ENCODE measurements around the gene PRCC. TPM values are rescaled to one million over a fixed set of nuclear protein-coding genes. Genes with fewer than 3 reads are reported as not detected.
A peak's percentile ranks its signal among the peaks of the same experiment; 100 is the strongest.

The PRCC gene
- total and polyA plus RNA-seq, 2 of the 13 experiments (the other 11 are each of a cell fraction or from before 2014, with no cell fraction given) = 24.2 to 40.5 TPM

DNA sequence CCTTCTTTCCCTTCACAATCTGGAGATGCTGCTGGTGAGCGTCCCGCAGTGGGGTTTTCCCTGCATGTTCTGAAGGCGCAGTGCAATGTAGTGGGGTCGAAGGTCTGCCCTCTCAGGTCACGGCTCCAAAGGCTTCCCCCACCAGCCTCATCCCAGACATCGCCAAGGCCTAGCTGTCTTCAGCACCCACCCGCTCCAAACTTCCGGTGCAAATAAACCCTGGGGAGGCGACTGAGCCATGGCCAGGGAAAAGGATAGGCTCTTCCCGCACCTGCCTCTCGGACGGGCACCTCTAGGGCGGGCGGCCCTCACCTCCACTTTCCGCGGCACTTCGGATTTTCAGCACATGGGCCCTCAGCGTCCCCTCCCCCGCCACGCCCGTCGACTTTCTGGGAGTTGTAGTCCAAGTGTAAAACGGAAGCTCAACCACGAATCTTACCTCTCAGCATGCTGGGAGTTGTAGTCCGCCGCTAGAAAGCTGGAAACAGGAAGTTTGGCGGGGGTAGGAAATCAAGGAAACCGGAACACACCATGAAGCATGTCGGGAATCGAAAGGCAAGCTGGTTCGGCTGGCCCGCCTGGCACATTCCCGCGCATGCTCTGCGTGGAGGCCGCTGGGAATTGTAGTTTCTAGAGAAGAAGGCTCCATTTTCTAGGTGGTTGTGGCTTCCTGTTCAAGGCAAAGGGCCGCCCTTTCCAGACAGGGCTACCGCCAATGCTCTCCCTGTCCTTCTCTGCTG, 26.4 kb upstream of the PRCC start, which contains the start of gene MRPL24 (continued):
- TF ChIP-seq, protein P1, sequence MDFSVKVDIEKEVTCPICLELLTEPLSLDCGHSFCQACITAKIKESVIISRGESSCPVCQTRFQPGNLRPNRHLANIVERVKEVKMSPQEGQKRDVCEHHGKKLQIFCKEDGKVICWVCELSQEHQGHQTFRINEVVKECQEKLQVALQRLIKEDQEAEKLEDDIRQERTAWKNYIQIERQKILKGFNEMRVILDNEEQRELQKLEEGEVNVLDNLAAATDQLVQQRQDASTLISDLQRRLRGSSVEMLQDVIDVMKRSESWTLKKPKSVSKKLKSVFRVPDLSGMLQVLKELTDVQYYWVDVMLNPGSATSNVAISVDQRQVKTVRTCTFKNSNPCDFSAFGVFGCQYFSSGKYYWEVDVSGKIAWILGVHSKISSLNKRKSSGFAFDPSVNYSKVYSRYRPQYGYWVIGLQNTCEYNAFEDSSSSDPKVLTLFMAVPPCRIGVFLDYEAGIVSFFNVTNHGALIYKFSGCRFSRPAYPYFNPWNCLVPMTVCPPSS (IDR thresholded peaks at IDR 0.05) = no peak
- TF ChIP-seq ZNF7 (CRISPR knock-in tag; IDR thresholded peaks at IDR 0.05) (no peak), NFYC (CRISPR knock-in tag; IDR thresholded peaks at IDR 0.05) (peak; percentile 48; the same call in 1 of the 2 replicates), ZNF101 (CRISPR knock-in tag; IDR thresholded peaks at IDR 0.05; ENCODE audit: borderline replicate concordance, low read depth) (no peak), U2AF2 (IDR thresholded peaks at IDR 0.05; ENCODE audit: low read depth, low read length) (no peak), SSRP1 (CRISPR knock-in tag; IDR thresholded peaks at IDR 0.05) (no peak), ZNF878 (CRISPR knock-in tag; IDR thresholded peaks at IDR 0.05) (no peak), YEATS2 (CRISPR knock-in tag; IDR thresholded peaks at IDR 0.05; ENCODE audit: borderline replicate concordance) (peak; percentile 92), POGZ (CRISPR knock-in tag; IDR thresholded peaks at IDR 0.05) (peak; percentile 76), SOX5 (CRISPR knock-in tag; IDR thresholded peaks at IDR 0.05; ENCODE audit: borderline replicate concordance) (peak; percentile 42; the same call in 1 of the 2 replicates), HNF4A (CRISPR knock-in tag; IDR thresholded peaks at IDR 0.05) (peak; percentile 9; the same call in 1 of the 2 replicates), ZNF441 (CRISPR knock-in tag; IDR thresholded peaks at IDR 0.05; ENCODE audit: borderline replicate concordance) (no peak)
- TF ChIP-seq, protein P2, sequence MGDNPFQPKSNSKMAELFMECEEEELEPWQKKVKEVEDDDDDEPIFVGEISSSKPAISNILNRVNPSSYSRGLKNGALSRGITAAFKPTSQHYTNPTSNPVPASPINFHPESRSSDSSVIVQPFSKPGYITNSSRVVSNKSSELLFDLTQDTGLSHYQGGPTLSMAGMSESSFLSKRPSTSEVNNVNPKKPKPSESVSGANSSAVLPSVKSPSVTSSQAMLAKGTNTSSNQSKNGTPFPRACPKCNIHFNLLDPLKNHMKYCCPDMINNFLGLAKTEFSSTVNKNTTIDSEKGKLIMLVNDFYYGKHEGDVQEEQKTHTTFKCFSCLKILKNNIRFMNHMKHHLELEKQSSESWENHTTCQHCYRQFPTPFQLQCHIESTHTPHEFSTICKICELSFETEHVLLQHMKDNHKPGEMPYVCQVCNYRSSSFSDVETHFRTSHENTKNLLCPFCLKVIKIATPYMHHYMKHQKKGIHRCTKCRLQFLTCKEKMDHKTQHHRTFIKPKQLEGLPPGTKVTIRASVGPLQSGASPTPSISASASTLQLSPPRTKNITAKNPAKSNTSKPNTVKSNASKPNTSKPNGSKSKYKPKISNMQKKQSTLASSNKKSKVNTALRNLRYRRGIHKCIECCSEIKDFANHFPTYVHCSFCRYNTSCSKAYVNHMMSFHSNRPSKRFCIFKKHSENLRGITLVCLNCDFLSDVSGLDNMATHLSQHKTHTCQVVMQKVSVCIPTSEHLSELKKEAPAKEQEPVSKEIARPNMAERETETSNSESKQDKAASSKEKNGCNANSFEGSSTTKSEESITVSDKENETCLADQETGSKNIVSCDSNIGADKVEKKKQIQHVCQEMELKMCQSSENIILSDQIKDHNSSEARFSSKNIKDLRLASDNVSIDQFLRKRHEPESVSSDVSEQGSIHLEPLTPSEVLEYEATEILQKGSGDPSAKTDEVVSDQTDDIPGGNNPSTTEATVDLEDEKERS (CRISPR knock-in tag; IDR thresholded peaks at IDR 0.05) = no peak
- TF ChIP-seq, protein P3, sequence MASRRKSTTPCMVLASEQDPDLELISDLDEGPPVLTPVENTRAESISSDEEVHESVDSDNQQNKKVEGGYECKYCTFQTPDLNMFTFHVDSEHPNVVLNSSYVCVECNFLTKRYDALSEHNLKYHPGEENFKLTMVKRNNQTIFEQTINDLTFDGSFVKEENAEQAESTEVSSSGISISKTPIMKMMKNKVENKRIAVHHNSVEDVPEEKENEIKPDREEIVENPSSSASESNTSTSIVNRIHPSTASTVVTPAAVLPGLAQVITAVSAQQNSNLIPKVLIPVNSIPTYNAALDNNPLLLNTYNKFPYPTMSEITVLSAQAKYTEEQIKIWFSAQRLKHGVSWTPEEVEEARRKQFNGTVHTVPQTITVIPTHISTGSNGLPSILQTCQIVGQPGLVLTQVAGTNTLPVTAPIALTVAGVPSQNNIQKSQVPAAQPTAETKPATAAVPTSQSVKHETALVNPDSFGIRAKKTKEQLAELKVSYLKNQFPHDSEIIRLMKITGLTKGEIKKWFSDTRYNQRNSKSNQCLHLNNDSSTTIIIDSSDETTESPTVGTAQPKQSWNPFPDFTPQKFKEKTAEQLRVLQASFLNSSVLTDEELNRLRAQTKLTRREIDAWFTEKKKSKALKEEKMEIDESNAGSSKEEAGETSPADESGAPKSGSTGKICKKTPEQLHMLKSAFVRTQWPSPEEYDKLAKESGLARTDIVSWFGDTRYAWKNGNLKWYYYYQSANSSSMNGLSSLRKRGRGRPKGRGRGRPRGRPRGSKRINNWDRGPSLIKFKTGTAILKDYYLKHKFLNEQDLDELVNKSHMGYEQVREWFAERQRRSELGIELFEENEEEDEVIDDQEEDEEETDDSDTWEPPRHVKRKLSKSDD (CRISPR knock-in tag; IDR thresholded peaks at IDR 0.05; ENCODE audit: low read depth) = peak; percentile 54
- TF ChIP-seq, protein P4, sequence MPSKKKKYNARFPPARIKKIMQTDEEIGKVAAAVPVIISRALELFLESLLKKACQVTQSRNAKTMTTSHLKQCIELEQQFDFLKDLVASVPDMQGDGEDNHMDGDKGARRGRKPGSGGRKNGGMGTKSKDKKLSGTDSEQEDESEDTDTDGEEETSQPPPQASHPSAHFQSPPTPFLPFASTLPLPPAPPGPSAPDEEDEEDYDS (CRISPR knock-in tag; IDR thresholded peaks at IDR 0.05) = peak; percentile 76
- TF ChIP-seq, protein P5, sequence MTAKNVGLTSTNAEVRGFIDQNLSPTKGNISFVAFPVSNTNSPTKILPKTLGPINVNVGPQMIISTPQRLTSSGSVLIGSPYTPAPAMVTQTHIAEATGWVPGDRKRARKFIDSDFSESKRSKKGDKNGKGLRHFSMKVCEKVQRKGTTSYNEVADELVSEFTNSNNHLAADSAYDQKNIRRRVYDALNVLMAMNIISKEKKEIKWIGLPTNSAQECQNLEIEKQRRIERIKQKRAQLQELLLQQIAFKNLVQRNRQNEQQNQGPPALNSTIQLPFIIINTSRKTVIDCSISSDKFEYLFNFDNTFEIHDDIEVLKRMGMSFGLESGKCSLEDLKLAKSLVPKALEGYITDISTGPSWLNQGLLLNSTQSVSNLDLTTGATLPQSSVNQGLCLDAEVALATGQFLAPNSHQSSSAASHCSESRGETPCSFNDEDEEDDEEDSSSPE (CRISPR knock-in tag; IDR thresholded peaks at IDR 0.05) = peak; percentile 80
- TF ChIP-seq, protein P6, sequence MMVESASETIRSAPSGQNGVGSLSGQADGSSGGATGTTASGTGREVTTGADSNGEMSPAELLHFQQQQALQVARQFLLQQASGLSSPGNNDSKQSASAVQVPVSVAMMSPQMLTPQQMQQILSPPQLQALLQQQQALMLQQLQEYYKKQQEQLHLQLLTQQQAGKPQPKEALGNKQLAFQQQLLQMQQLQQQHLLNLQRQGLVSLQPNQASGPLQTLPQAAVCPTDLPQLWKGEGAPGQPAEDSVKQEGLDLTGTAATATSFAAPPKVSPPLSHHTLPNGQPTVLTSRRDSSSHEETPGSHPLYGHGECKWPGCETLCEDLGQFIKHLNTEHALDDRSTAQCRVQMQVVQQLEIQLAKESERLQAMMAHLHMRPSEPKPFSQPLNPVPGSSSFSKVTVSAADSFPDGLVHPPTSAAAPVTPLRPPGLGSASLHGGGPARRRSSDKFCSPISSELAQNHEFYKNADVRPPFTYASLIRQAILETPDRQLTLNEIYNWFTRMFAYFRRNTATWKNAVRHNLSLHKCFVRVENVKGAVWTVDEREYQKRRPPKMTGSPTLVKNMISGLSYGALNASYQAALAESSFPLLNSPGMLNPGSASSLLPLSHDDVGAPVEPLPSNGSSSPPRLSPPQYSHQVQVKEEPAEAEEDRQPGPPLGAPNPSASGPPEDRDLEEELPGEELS (CRISPR knock-in tag; IDR thresholded peaks at IDR 0.05) = peak; percentile 79
